Thyroid gland (tissue), 4 donors: Measurements from ENCODE around the gene ADSS1.

Experiments used
- POLR2A ChIP-seq, 2 donors: fragments of 450-650 bp; IDR thresholded peaks; one replicate each; pipeline ENCODE4 v1.6.1; 2017; ENCODE audit warnings: antibody characterized with exemption in 2 of 2, mild to moderate bottlenecking in 2 of 2, moderate library complexity in 1 of 2
- TF ChIP-seq, protein P1 (sequence below), 6 experiments: fragments of 200-600 bp in 3 of 6; fragments of 450-650 bp in 3 of 6; sonication (generic) in 3 of 6; IDR thresholded peaks; one replicate each; pipeline ENCODE4 v1.5.1; 2016 to 2019; ENCODE audit warnings: antibody characterized with exemption in 6 of 6, mild to moderate bottlenecking in 2 of 6, inconsistent platforms in 1 of 6, moderate library complexity in 1 of 6

DNA sequence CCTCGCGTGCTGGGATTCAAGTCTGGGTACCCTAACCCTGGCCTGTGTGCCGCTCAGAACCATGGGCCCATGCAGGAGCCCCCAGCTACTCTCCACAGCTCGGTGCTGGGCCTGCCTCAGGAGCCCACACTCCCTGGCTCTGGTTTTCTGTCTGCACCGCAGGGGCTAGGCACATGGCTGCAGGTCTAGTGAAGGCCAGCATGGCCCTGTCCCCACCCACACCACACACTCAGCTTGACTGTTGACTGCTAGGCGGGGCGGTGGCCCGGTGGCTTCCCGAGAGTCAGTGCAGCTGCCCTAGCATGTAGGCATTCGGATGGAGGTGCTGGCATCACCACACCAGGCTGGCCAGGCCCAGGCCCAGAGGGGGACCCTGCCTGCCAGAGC lies 26.7 kb upstream of the ADSS1 start:
- TF ChIP-seq, protein P1, sequence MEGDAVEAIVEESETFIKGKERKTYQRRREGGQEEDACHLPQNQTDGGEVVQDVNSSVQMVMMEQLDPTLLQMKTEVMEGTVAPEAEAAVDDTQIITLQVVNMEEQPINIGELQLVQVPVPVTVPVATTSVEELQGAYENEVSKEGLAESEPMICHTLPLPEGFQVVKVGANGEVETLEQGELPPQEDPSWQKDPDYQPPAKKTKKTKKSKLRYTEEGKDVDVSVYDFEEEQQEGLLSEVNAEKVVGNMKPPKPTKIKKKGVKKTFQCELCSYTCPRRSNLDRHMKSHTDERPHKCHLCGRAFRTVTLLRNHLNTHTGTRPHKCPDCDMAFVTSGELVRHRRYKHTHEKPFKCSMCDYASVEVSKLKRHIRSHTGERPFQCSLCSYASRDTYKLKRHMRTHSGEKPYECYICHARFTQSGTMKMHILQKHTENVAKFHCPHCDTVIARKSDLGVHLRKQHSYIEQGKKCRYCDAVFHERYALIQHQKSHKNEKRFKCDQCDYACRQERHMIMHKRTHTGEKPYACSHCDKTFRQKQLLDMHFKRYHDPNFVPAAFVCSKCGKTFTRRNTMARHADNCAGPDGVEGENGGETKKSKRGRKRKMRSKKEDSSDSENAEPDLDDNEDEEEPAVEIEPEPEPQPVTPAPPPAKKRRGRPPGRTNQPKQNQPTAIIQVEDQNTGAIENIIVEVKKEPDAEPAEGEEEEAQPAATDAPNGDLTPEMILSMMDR (IDR thresholded peaks at IDR 0.05): no peak
- TF ChIP-seq POLR2A (IDR thresholded peaks at IDR 0.05): no peak
